ENCODE results near the gene GLRX. TPM values are rescaled to one million over a fixed set of nuclear protein-coding genes. Genes with fewer than 3 reads are reported as not detected.

Gene GLRX
- total RNA-seq, 1 experiment from 2014 or later, result 17.9 TPM

GRCh38 chr5:95784514-95785302 is 37.8 kb downstream of the GLRX start:
- Mint-ChIP-seq H3K4me1 (ENCODE audit: low read depth, unreplicated experiment) (peaks cover 6% of the 10 kb centered on the region), H3K4me3 (ENCODE audit: unreplicated experiment) (no peak overlapping the region), H3K36me3 (ENCODE audit: insufficient read depth, unreplicated experiment) (peaks cover 44% of the 10 kb centered on the region), H3K9me3 (ENCODE audit: unreplicated experiment) (no peaks in the 10 kb centered on the region), H3K27ac (ENCODE audit: unreplicated experiment) (no peak overlapping the region), H3K27me3 (ENCODE audit: insufficient read depth, unreplicated experiment) (no peaks in the 10 kb centered on the region)
- CTCF ChIA-PET, result no interaction called here
- no peak overlapping the region for H3K4me3 ChIP-seq (ENCODE audit: low read depth, low read length)
- intact Hi-C loops (cut with micrococcal nuclease; ENCODE audit: unreplicated experiment), result no loop called here
- no peaks in the 10 kb centered on the region for H3K9me3 ChIP-seq
- H3K4me1 ChIP-seq, result no peaks in the 10 kb centered on the region
- BruUV-seq (replicated peaks), result no TSS peak
- no peak for DNase-seq
- no peak for TF ChIP-seq CTCF (IDR thresholded peaks at IDR 0.05; ENCODE audit: insufficient read depth in 1 of 2, low read depth in 1 of 2, low read length in 1 of 2, severe bottlenecking in 1 of 2, unreplicated experiment in 1 of 2)
- no peaks in the 10 kb centered on the region; the same call in 1 of the 2 replicates for H3K36me3 ChIP-seq (ENCODE audit: control insufficient read depth, insufficient read depth, low read length)
- H3K27me3 ChIP-seq (replicated peaks; ENCODE audit: control insufficient read depth, insufficient read depth, low read length), result no peaks in the 10 kb centered on the region
- POLR2A ChIA-PET, result interaction anchor here (1.6 kb wide), 1 partner anchor 38 kb away, joined by 3 read pairs; the partner anchor contains the start of gene GLRX

- H3K27ac Mint-ChIP-seq (ENCODE audit: unreplicated experiment), result no peak overlapping the region
- Histone ChIP-seq H3K4me1 (no peaks in the 10 kb centered on the region), H3K27me3 (replicated peaks; ENCODE audit: control insufficient read depth, insufficient read depth, low read length) (no peaks in the 10 kb centered on the region), H3K36me3 (ENCODE audit: control insufficient read depth, insufficient read depth, low read length) (no peaks in the 10 kb centered on the region; the same call in 1 of the 2 replicates), H3K9me3 (no peaks in the 10 kb centered on the region), H3K4me3 (ENCODE audit: low read depth, low read length) (no peak overlapping the region)
- H3K9me3 Mint-ChIP-seq (ENCODE audit: unreplicated experiment), result no peaks in the 10 kb centered on the region
- TF ChIP-seq CTCF (IDR thresholded peaks at IDR 0.05; ENCODE audit: insufficient read depth in 1 of 2, low read depth in 1 of 2, low read length in 1 of 2, severe bottlenecking in 1 of 2, unreplicated experiment in 1 of 2), result no peak
- POLR2A ChIA-PET, result interaction anchor here (1.6 kb wide), 1 partner anchor 39 kb away, joined by 3 read pairs; the partner anchor contains the start of gene GLRX
- BruUV-seq (replicated peaks), result no TSS peak
- CTCF ChIA-PET, result no interaction called here
- intact Hi-C loops (cut with micrococcal nuclease; ENCODE audit: unreplicated experiment), result no loop called here
- no peaks in the 10 kb centered on the region for H3K4me1 Mint-ChIP-seq (ENCODE audit: low read depth, unreplicated experiment)
- H3K36me3 Mint-ChIP-seq (ENCODE audit: insufficient read depth, unreplicated experiment), result peaks cover 44% of the 10 kb centered on the region
- no peaks in the 10 kb centered on the region for H3K27me3 Mint-ChIP-seq (ENCODE audit: insufficient read depth, unreplicated experiment)
- no peak for DNase-seq
- no peak overlapping the region for H3K4me3 Mint-ChIP-seq (ENCODE audit: unreplicated experiment)
Measured at GRCh38 chr5:95783661-95784060, 38.9 kb downstream of the GLRX start.

GRCh38 chr5:95782181-95782580 is 40.3 kb downstream of the GLRX start:
- POLR2A ChIA-PET, result no interaction called here
- H3K9me3 Mint-ChIP-seq (ENCODE audit: unreplicated experiment), result no peaks in the 10 kb centered on the region
- H3K9me3 ChIP-seq, result no peaks in the 10 kb centered on the region
- TF ChIP-seq CTCF (IDR thresholded peaks at IDR 0.05; ENCODE audit: insufficient read depth in 1 of 2, low read depth in 1 of 2, low read length in 1 of 2, severe bottlenecking in 1 of 2, unreplicated experiment in 1 of 2), result no peak
- DNase-seq, result no peak
- intact Hi-C loops (cut with micrococcal nuclease; ENCODE audit: unreplicated experiment), result no loop called here
- no peaks in the 10 kb centered on the region for H3K27me3 Mint-ChIP-seq (ENCODE audit: insufficient read depth, unreplicated experiment)
- peaks cover 44% of the 10 kb centered on the region for H3K36me3 Mint-ChIP-seq (ENCODE audit: insufficient read depth, unreplicated experiment)
- no peak overlapping the region for H3K27ac Mint-ChIP-seq (ENCODE audit: unreplicated experiment)
- CTCF ChIA-PET, result interaction anchor here (1.5 to 1.9 kb wide), 3 partner anchors 53 to 137 kb away, joined by 10 to 35 read pairs (median 28); no protein-coding TSS in a partner anchor
- no peak overlapping the region for H3K4me3 Mint-ChIP-seq (ENCODE audit: unreplicated experiment)
- no TSS peak for BruUV-seq (replicated peaks)
- no peaks in the 10 kb centered on the region; the same call in 1 of the 2 replicates for H3K36me3 ChIP-seq (ENCODE audit: control insufficient read depth, insufficient read depth, low read length)
- H3K4me3 ChIP-seq (ENCODE audit: low read depth, low read length), result no peak overlapping the region
- no peaks in the 10 kb centered on the region for H3K4me1 Mint-ChIP-seq (ENCODE audit: low read depth, unreplicated experiment)
- no peaks in the 10 kb centered on the region for H3K4me1 ChIP-seq
- H3K27me3 ChIP-seq (replicated peaks; ENCODE audit: control insufficient read depth, insufficient read depth, low read length), result no peaks in the 10 kb centered on the region
